GM12878 (cell line): ENCODE results near the gene CALCR. TPM values are rescaled to one million over a fixed set of nuclear protein-coding genes. Genes with fewer than 3 reads are reported as not detected.

Experiments
- ATAC-seq: fragments of 200-7000 bp; cut with Tn5 transposase; 3 replicates; pipeline ENCODE4 v1.9.1; 2020; ENCODE audit warnings: mild to moderate bottlenecking, moderate library complexity
- BruUV-seq: library from RNA; stranded (reverse); fragments of 400-500 nt; replicated peaks from 2 replicates; lab custom pipeline; 2021; lab: Mats Ljungman, UMichigan
- CTCF ChIA-PET: fragments of 300-600 bp; sonication (Branson Sonifier 250); formaldehyde crosslinking; extraction: SDS; loops from one replicate; lab custom pipeline; 2021; ENCODE audit warnings: inconsistent platforms; lab: Yijun Ruan, JAX
- POLR2A ChIA-PET: fragments of 350-600 bp; formaldehyde crosslinking; extraction: SDS; loops from one replicate; lab custom pipeline; 2021; ENCODE audit warnings: inconsistent platforms; lab: Charles Lee
- RAD21 ChIA-PET: fragments of 300-600 bp; sonication (Branson Sonifier 250); formaldehyde crosslinking; loops from one replicate; lab custom pipeline; 2023; ENCODE audit warnings: antibody characterized with exemption; ENCODE audit not compliant: unreplicated experiment; lab: Charles Lee
- SMC1A ChIA-PET: fragments of 300-600 bp; sonication (Branson Sonifier 250); formaldehyde crosslinking; loops from one replicate; lab custom pipeline; 2023; ENCODE audit not compliant: unreplicated experiment, uncharacterized antibody; lab: Charles Lee
- DNase-seq: peaks from one replicate; pipeline ENCODE4 v3.0.0-alpha.2; 2011; ENCODE audit warnings: low read depth, low spot score
- FAIRE-seq: peaks from 3 replicates; lab custom pipeline; 2011; peaks lifted over from hg19 to GRCh38; lab: Jason Lieb, UNC
- H2AFZ ChIP-seq: 2 replicates; pipeline ENCODE4 v1.6.0; 2011; ENCODE audit warnings: low read depth, low read length, control low read depth; ENCODE audit not compliant: control insufficient read depth
- H3K27ac ChIP-seq: 2 replicates; pipeline ENCODE4 v1.5.1; 2011; ENCODE audit warnings: control low read depth; ENCODE audit not compliant: control insufficient read depth, insufficient read depth
- H3K27me3 ChIP-seq, 2 experiments: replicated peaks in 1 of 2; 2 replicates each; pipeline versions ENCODE4 v1.6.0 to v1.6.1; 2011; ENCODE audit warnings: low read length in 1 of 2; ENCODE audit not compliant: control insufficient read depth in 2 of 2, insufficient read depth in 2 of 2
- H3K36me3 ChIP-seq, 2 experiments: 2 replicates each; pipeline ENCODE4 v1.5.1; 2011; ENCODE audit warnings: low read length in 1 of 2; ENCODE audit not compliant: control insufficient read depth in 2 of 2, insufficient read depth in 2 of 2
- H3K4me1 ChIP-seq: 2 replicates; pipeline ENCODE4 v1.6.1; 2011; ENCODE audit warnings: mild to moderate bottlenecking, low read length, moderate library complexity, mixed read lengths; ENCODE audit not compliant: control insufficient read depth, insufficient read depth
- H3K4me2 ChIP-seq: 2 replicates; pipeline ENCODE4 v1.6.0; 2011; ENCODE audit warnings: control low read depth; ENCODE audit not compliant: control insufficient read depth, insufficient read depth
- H3K4me3 ChIP-seq: fragments of 200-600 bp; sonication (generic); 2 replicates; pipeline ENCODE4 v1.5.1; 2016
- H3K79me2 ChIP-seq: 2 replicates; pipeline ENCODE4 v1.6.0; 2011; ENCODE audit warnings: low read length; ENCODE audit not compliant: control insufficient read depth, insufficient read depth
- H3K9ac ChIP-seq: 2 replicates; pipeline ENCODE4 v1.8.0; 2011; ENCODE audit warnings: low read length, control low read depth, mixed read lengths; ENCODE audit not compliant: control insufficient read depth, insufficient read depth
- H3K9me3 ChIP-seq: replicated peaks from 3 replicates; pipeline ENCODE4 v1.5.1; 2011; ENCODE audit warnings: mild to moderate bottlenecking, low read length; ENCODE audit not compliant: control insufficient read depth, insufficient read depth
- H4K20me1 ChIP-seq: 2 replicates; pipeline ENCODE4 v1.6.0; 2011; ENCODE audit not compliant: control insufficient read depth, insufficient read depth
- FOXM1 ChIP-seq: IDR thresholded peaks from 2 replicates; pipeline ENCODE4 v1.6.1; 2012; ENCODE audit warnings: low read depth, mild to moderate bottlenecking, inconsistent platforms, low read length, moderate library complexity
- WGBS: methylation state at CpG from one replicate; pipeline ENCODE4 v1.1.6; 2016; ENCODE audit warnings: low lambda C conversion rate; ENCODE audit not compliant: insufficient replicate concordance, insufficient coverage; ENCODE audit errors: missing lambda C conversion rate; 5-methylcytosine and 5-hydroxymethylcytosine counted together
- in situ Hi-C: fragments of 300-500 bp; cut with MboI; formaldehyde crosslinking; loops from 9 replicates; pipeline ENCODE4 v1.14.3; 2018; ENCODE audit warnings: mixed read lengths
- intact Hi-C: fragments of 100-400 bp; cut with micrococcal nuclease; formaldehyde crosslinking; loops from one replicate; pipeline ENCODE4 v1.14.2; 2022; ENCODE audit not compliant: unreplicated experiment
- polyA plus RNA-seq, 11 experiments: library from polyadenylated mRNA; depleted of rRNA in 4 of 11; unstranded in 6 of 11; stranded (reverse) in 5 of 11; fragments of >200 nt; fragmentation: Nextera tagmentation in 4 of 11; fragmentation: Illumina TruSeq in 1 of 11; extraction: Ambion mirVana in 4 of 11; extraction: Trizol in 1 of 11; gene quantifications; 1 replicate in 1 of 11; 2 replicates in 10 of 11; pipeline versions ENCODE4 v1.2.1 to v1.2.3, GENCODE V29; 2011 to 2016; ENCODE audit warnings: inconsistent platforms in 2 of 11, missing spikeins in 2 of 11, low read depth in 1 of 11
- total RNA-seq, 4 experiments: library from RNA; depleted of rRNA in 3 of 4; stranded (reverse); fragments of >200 nt in 3 of 4; fragmentation: Illumina TruSeq in 1 of 4; extraction: Trizol in 1 of 4; gene quantifications; 2 replicates each; pipeline versions ENCODE4 v1.2.1 to v1.2.3, GENCODE V29; 2013 to 2021
- TF ChIP-seq, protein P1 (sequence below): fragments of 450-650 bp; formaldehyde crosslinking; IDR thresholded peaks from 2 replicates; pipeline ENCODE4 v1.5.0; 2022; ENCODE audit warnings: mild to moderate bottlenecking, missing genetic modification characterization
- TF ChIP-seq, protein P2 (sequence below): fragments of 450-650 bp; IDR thresholded peaks from 2 replicates; pipeline ENCODE4 v1.6.1; 2018; ENCODE audit warnings: borderline replicate concordance, mild to moderate bottlenecking; ENCODE audit not compliant: partially characterized antibody

Gene CALCR
- total and polyA plus RNA-seq, 10 of the 15 experiments (the other 5 are each of a cell fraction or from before 2014, with no cell fraction given) = not detected

DNA sequence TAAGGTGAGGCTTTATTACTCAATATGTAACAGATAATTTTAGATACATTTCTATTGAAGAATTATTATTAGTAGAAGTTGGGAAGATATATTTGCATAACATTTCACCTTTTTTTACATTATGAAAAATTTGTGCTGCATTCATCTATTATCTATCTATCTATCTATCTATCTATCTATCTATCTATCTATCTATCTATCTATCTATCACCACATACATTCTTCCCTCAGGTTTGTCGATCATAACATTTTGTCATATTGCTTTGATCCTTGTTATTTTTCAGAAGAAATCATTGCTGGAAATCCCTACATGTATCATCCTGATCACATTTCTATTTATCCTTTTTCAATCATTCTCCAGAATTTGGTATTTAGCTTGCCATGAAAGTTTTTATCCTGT, 49.3 kb upstream of the CALCR start:
- no peak overlapping the region for H3K4me3 ChIP-seq
- in situ Hi-C loops = no loop called here
- H3K79me2 ChIP-seq = no peaks in the 10 kb centered on the region
- no peak for FAIRE-seq
- ChIA-PET RAD21 (no interaction called here), CTCF (no interaction called here), POLR2A (no interaction called here), SMC1A (no interaction called here)
- H3K4me2 ChIP-seq = no peak overlapping the region
- TF ChIP-seq FOXM1 = no peak
- TF ChIP-seq, protein P1, sequence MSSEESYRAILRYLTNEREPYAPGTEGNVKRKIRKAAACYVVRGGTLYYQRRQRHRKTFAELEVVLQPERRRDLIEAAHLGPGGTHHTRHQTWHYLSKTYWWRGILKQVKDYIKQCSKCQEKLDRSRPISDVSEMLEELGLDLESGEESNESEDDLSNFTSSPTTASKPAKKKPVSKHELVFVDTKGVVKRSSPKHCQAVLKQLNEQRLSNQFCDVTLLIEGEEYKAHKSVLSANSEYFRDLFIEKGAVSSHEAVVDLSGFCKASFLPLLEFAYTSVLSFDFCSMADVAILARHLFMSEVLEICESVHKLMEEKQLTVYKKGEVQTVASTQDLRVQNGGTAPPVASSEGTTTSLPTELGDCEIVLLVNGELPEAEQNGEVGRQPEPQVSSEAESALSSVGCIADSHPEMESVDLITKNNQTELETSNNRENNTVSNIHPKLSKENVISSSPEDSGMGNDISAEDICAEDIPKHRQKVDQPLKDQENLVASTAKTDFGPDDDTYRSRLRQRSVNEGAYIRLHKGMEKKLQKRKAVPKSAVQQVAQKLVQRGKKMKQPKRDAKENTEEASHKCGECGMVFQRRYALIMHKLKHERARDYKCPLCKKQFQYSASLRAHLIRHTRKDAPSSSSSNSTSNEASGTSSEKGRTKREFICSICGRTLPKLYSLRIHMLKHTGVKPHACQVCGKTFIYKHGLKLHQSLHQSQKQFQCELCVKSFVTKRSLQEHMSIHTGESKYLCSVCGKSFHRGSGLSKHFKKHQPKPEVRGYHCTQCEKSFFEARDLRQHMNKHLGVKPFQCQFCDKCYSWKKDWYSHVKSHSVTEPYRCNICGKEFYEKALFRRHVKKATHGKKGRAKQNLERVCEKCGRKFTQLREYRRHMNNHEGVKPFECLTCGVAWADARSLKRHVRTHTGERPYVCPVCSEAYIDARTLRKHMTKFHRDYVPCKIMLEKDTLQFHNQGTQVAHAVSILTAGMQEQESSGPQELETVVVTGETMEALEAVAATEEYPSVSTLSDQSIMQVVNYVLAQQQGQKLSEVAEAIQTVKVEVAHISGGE (CRISPR knock-in tag) = no peak
- TF ChIP-seq, protein P2, sequence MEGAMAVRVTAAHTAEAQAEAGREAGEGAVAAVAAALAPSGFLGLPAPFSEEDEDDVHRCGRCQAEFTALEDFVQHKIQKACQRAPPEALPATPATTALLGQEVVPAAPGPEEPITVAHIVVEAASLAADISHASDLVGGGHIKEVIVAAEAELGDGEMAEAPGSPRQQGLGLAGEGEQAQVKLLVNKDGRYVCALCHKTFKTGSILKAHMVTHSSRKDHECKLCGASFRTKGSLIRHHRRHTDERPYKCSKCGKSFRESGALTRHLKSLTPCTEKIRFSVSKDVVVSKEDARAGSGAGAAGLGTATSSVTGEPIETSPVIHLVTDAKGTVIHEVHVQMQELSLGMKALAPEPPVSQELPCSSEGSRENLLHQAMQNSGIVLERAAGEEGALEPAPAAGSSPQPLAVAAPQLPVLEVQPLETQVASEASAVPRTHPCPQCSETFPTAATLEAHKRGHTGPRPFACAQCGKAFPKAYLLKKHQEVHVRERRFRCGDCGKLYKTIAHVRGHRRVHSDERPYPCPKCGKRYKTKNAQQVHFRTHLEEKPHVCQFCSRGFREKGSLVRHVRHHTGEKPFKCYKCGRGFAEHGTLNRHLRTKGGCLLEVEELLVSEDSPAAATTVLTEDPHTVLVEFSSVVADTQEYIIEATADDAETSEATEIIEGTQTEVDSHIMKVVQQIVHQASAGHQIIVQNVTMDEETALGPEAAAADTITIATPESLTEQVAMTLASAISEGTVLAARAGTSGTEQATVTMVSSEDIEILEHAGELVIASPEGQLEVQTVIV = no peak
- no peak overlapping the region for H2AFZ ChIP-seq
- intact Hi-C loops = loop anchor here (10.0 kb wide), 1 partner anchor 771 kb away; the partner anchor contains the start of gene COL1A2
- H3K4me1 ChIP-seq = no peaks in the 10 kb centered on the region
- no peak for DNase-seq
- H3K9me3 ChIP-seq = no peaks in the 10 kb centered on the region
- H3K27ac ChIP-seq = no peak overlapping the region
- WGBS = 38% methylated on average over 1 of the region's 1 CpG
- H3K27me3 ChIP-seq = no peaks in the 10 kb centered on the region
- no peaks in the 10 kb centered on the region for H3K36me3 ChIP-seq
- BruUV-seq = no TSS peak
- no peak for ATAC-seq
- no peaks in the 10 kb centered on the region for H4K20me1 ChIP-seq
- H3K9ac ChIP-seq = no peak overlapping the region
